IPS-NIHi7 (cell line): ENCODE measurements around the gene NR1H2.
"Not testable (repeated sequence)": the region's sequence is repeated elsewhere in the genome, so short reads cannot be mapped to it uniquely, and the experiment has no call there.

Source experiments
- DNase-seq: peaks from one replicate; pipeline ENCODE4 v3.0.0; 2012; ENCODE audit warnings: mixed read lengths; ENCODE audit errors: extremely low spot score

The NR1H2 gene

GRCh38 chr19:50378169-50378862, 2.1 kb downstream of the NR1H2 start:
- no peak for DNase-seq

- no peak for DNase-seq
These were observed 2.6 kb downstream of the NR1H2 start for GRCh38 chr19:50378863-50379236.

- no peak for DNase-seq
These were observed 3.3 kb downstream of the NR1H2 start for GRCh38 chr19:50379602-50380001.

- no peak for DNase-seq
These were observed 3.9 kb downstream of the NR1H2 start for GRCh38 chr19:50380137-50380536.

- no peak for DNase-seq
These were observed 4.5 kb downstream of the NR1H2 start for GRCh38 chr19:50380751-50381151.

- DNase-seq: no peak
These were observed 5.8 kb downstream of the NR1H2 start for GRCh38 chr19:50381881-50382729.

- no peak for DNase-seq
These were observed 7.0 kb downstream of the NR1H2 start for GRCh38 chr19:50383001-50383851.

- DNase-seq: peak; percentile 98
These were observed 7.8 kb downstream of the NR1H2 start, which contains the start of gene POLD1 for GRCh38 chr19:50383852-50384684. POLD1 (plus strand) TSS chr19:50384347; CDS start chr19:50398852, 14,505 bp downstream.

GRCh38 chr19:50384685-50385535, 8.7 kb downstream of the NR1H2 start:
- no peak for DNase-seq

- DNase-seq: no peak
These were observed 11.1 kb downstream of the NR1H2 start for GRCh38 chr19:50387176-50387867.

- no peak for DNase-seq
These were observed 11.6 kb downstream of the NR1H2 start for GRCh38 chr19:50387868-50388245.

GRCh38 chr19:50390295-50390694, 14.0 kb downstream of the NR1H2 start:
- DNase-seq: not testable (repeated sequence)

GRCh38 chr19:50390952-50391351, 14.7 kb downstream of the NR1H2 start:
- DNase-seq: not testable (repeated sequence)

- no peak for DNase-seq
These were observed 16.5 kb downstream of the NR1H2 start for GRCh38 chr19:50392759-50393158.

GRCh38 chr19:50393589-50393988, 17.3 kb downstream of the NR1H2 start:
- DNase-seq: no peak

GRCh38 chr19:50394017-50394416, 17.8 kb downstream of the NR1H2 start:
- no peak for DNase-seq

GRCh38 chr19:50398675-50399367, 22.6 kb downstream of the NR1H2 start:
- no peak for DNase-seq

GRCh38 chr19:50399368-50399745, 23.1 kb downstream of the NR1H2 start:
- DNase-seq: no peak
